Measurements from ENCODE around the gene B3GNT7. TPM values are rescaled to one million over a fixed set of nuclear protein-coding genes. Genes with fewer than 3 reads are reported as not detected.
"Not testable (repeated sequence)": the region's sequence is repeated elsewhere in the genome, so short reads cannot be mapped to it uniquely, and the experiment has no call there.

Gene B3GNT7
- polyA plus RNA-seq (2011; rRNA removed) (0.06 and 0.15 TPM in 2 replicates), polyA minus RNA-seq (2011; rRNA and poly(A)+ RNA removed) (0.09 and 0.51 TPM in 2 replicates)

- H3K27me3 ChIP-seq (ENCODE audit: control insufficient read depth, insufficient read depth, low read length) = peaks cover 14% of the 10 kb centered on the region
- POLR2A ChIA-PET = no interaction called here
- H3K36me3 ChIP-seq (ENCODE audit: control insufficient read depth, insufficient read depth, low read length) = no peaks in the 10 kb centered on the region
- CTCF ChIA-PET = interaction anchor here (1.4 to 1.8 kb wide), 2 partner anchors 10 to 99 kb away, joined by 5 to 9 read pairs; no protein-coding TSS in a partner anchor
- no peak for DNase-seq (ENCODE audit: low read depth)
- H3K4me3 ChIP-seq (ENCODE audit: low read depth, low read length) = peak within 1 kb of the TSS; percentile 31
- no peak for TF ChIP-seq CTCF (IDR thresholded peaks at IDR 0.05; ENCODE audit: insufficient read depth, low read depth, low read length)
Measured at GRCh38 chr2:231395188-231396057, at the start of gene B3GNT7. Gene B3GNT7 (plus strand): TSS chr2:231395710. CDS start chr2:231395804, 94 bp downstream.

GRCh38 chr2:231347081-231347480 lies 48.4 kb upstream of the B3GNT7 start:
- H3K27me3 ChIP-seq (ENCODE audit: control insufficient read depth, insufficient read depth, low read length) = no peaks in the 10 kb centered on the region
- H3K36me3 ChIP-seq (ENCODE audit: control insufficient read depth, insufficient read depth, low read length) = peaks cover 10% of the 10 kb centered on the region
- POLR2A ChIA-PET = interaction anchor here (0.5 to 0.6 kb wide), 3 partner anchors 96 to 1372 kb away, joined by 3 to 15 read pairs (median 3); no protein-coding TSS in a partner anchor
- H3K4me3 ChIP-seq (ENCODE audit: low read depth, low read length) = no peak overlapping the region
- DNase-seq (ENCODE audit: low read depth) = no peak
- CTCF ChIA-PET = interaction anchor here (0.8 to 1.2 kb wide), 3 partner anchors 12 to 59 kb away, joined by 3 read pairs; no protein-coding TSS in a partner anchor
- no peak for TF ChIP-seq CTCF (IDR thresholded peaks at IDR 0.05; ENCODE audit: insufficient read depth, low read depth, low read length)

DNA sequence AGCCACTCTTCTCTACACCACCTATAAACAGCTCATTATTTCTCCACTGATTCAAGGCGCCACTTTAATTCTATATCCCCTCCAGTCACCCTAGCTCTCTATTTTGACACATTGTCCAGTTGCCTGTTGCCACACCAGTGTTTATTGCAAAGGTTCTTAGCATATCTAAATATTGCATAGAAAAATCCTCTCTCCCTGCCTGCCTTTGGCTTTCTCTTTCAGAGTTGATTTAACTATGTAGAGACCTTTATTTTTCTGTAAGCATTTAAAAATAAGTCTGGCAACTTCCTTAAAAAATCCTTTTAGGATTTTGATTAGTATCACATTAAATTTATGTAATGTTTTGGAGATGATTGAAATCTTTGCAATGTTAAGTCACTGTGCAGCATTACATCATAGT lies 47.9 kb upstream of the B3GNT7 start:
- no peaks in the 10 kb centered on the region for H3K27me3 ChIP-seq (ENCODE audit: control insufficient read depth, insufficient read depth, low read length)
- no peak overlapping the region for H3K4me3 ChIP-seq (ENCODE audit: low read depth, low read length)
- no peak for TF ChIP-seq CTCF (IDR thresholded peaks at IDR 0.05; ENCODE audit: insufficient read depth, low read depth, low read length)
- ChIA-PET POLR2A (no interaction called here), CTCF (interaction anchor here (0.8 to 1.2 kb wide), 3 partner anchors 11 to 59 kb away, joined by 3 read pairs; no protein-coding TSS in a partner anchor)
- peaks cover 10% of the 10 kb centered on the region for H3K36me3 ChIP-seq (ENCODE audit: control insufficient read depth, insufficient read depth, low read length)
- DNase-seq (ENCODE audit: low read depth) = no peak

GRCh38 chr2:231348173-231348572 lies 47.3 kb upstream of the B3GNT7 start:
- DNase-seq (ENCODE audit: low read depth) = peak; percentile 9
- Histone ChIP-seq H3K36me3 (ENCODE audit: control insufficient read depth, insufficient read depth, low read length) (peaks cover 10% of the 10 kb centered on the region), H3K4me3 (ENCODE audit: low read depth, low read length) (no peak overlapping the region), H3K27me3 (ENCODE audit: control insufficient read depth, insufficient read depth, low read length) (no peaks in the 10 kb centered on the region)
- ChIA-PET CTCF (no interaction called here), POLR2A (no interaction called here)
- no peak for TF ChIP-seq CTCF (IDR thresholded peaks at IDR 0.05; ENCODE audit: insufficient read depth, low read depth, low read length)

- ChIA-PET CTCF (no interaction called here), POLR2A (no interaction called here)
- Histone ChIP-seq H3K4me3 (ENCODE audit: low read depth, low read length) (no peak overlapping the region), H3K36me3 (ENCODE audit: control insufficient read depth, insufficient read depth, low read length) (peaks cover 10% of the 10 kb centered on the region), H3K27me3 (ENCODE audit: control insufficient read depth, insufficient read depth, low read length) (no peaks in the 10 kb centered on the region)
- DNase-seq (ENCODE audit: low read depth) = no peak
- no peak for TF ChIP-seq CTCF (IDR thresholded peaks at IDR 0.05; ENCODE audit: insufficient read depth, low read depth, low read length)
Measured at GRCh38 chr2:231348704-231349373, 46.7 kb upstream of the B3GNT7 start.

DNA sequence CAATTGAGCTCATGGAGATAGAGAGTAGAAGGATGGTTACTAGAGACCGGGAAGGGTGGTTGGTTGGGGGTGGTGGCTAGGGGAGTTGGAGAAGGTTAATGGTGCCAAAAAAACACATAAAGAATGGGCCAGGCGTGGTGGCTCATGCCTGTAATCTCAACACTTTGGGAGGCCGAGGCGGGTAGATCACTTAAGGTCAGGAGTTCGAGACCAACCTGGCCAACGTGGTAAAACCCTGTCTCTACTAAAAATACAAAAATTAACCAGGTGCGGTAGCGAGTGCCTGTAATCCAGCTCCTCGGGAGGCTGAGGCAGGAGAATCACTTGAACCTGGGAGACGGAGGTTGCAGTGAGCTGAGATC lies 46.2 kb upstream of the B3GNT7 start:
- CTCF ChIA-PET; DNase-seq (ENCODE audit: low read depth); H3K4me3 ChIP-seq (ENCODE audit: low read depth, low read length); POLR2A ChIA-PET; H3K27me3 ChIP-seq (ENCODE audit: control insufficient read depth, insufficient read depth, low read length): not testable (repeated sequence)
- peaks cover 10% of the 10 kb centered on the region for H3K36me3 ChIP-seq (ENCODE audit: control insufficient read depth, insufficient read depth, low read length)
